ENCODE measurements around the gene KRT71. TPM values are rescaled to one million over a fixed set of nuclear protein-coding genes. Genes with fewer than 3 reads are reported as not detected.

Gene KRT71
- total RNA-seq, 1 donor: not detected

DNA sequence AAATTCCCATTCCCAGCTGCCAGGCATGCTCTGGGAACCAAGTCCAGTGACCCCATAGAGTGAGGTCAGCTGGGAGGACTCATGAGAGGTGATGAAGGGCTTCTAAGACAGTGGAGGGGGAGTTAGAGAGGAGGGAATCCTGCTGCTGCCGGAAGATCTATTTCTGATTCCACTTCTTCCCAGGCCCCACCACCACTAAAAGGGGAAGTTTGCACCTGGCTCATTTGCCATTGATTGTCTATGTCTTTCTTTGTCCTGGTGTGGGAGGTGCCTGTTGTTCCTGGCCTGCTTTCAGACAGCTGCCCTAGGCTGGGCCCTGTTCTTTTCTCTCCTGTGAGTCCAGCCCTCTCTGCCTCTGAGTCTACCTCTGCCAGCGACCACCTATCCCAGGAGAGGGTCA, 56.9 kb downstream of the KRT71 start:
- no peak for DNase-seq (ENCODE audit: low read depth)
- TF ChIP-seq, protein P1, sequence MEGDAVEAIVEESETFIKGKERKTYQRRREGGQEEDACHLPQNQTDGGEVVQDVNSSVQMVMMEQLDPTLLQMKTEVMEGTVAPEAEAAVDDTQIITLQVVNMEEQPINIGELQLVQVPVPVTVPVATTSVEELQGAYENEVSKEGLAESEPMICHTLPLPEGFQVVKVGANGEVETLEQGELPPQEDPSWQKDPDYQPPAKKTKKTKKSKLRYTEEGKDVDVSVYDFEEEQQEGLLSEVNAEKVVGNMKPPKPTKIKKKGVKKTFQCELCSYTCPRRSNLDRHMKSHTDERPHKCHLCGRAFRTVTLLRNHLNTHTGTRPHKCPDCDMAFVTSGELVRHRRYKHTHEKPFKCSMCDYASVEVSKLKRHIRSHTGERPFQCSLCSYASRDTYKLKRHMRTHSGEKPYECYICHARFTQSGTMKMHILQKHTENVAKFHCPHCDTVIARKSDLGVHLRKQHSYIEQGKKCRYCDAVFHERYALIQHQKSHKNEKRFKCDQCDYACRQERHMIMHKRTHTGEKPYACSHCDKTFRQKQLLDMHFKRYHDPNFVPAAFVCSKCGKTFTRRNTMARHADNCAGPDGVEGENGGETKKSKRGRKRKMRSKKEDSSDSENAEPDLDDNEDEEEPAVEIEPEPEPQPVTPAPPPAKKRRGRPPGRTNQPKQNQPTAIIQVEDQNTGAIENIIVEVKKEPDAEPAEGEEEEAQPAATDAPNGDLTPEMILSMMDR (IDR thresholded peaks at IDR 0.05; ENCODE audit: insufficient read depth, low read length): no peak
- no peak overlapping the region for H3K4me3 ChIP-seq (ENCODE audit: low read depth, low read length)

DNA sequence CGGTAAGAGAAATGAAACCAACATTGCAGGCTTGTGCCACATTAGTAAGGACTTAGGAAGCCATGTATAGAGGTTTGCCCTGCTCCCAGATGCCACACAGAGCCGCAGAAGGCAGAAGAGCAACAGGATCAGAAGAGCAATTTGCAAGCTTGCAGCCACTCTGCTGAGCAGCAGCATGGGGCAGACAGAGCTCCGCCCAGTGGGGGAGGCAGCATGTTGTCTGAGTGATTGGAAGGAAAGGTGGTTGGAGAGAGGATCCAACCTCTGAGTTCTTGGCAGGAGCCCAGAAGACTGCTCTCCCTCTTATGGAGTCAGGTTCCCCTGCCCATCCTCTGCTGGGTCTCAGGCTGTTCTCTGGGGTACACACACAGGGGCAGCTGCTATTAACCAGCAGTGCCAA, 57.6 kb downstream of the KRT71 start:
- H3K4me3 ChIP-seq (ENCODE audit: low read depth, low read length): no peak overlapping the region
- DNase-seq (ENCODE audit: low read depth): peak; percentile 2
- TF ChIP-seq, protein P1 (IDR thresholded peaks at IDR 0.05; ENCODE audit: insufficient read depth, low read length): no peak

DNA sequence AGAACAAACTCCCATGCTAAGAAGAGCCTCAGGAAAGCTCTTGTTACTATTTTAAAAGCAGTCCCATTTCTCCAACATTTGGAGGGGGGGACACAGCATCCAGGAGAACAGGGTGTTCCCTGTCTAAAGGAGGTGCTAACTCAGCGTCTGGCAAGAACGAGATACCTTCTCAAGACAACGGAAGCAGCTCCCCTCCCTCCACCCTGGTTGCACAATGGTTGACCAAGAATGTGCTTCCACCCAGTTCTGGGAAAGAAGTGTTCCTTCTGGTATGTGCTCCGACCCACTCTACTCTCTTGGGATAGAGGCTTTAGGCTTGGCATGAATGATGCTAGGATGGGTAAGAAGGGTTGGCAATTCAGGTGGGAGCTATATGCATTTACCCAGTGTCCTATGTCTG, 58.4 kb downstream of the KRT71 start:
- DNase-seq (ENCODE audit: low read depth): peak; percentile 59
- no peak overlapping the region for H3K4me3 ChIP-seq (ENCODE audit: low read depth, low read length)
- TF ChIP-seq, protein P1 (IDR thresholded peaks at IDR 0.05; ENCODE audit: insufficient read depth, low read length): no peak

DNA sequence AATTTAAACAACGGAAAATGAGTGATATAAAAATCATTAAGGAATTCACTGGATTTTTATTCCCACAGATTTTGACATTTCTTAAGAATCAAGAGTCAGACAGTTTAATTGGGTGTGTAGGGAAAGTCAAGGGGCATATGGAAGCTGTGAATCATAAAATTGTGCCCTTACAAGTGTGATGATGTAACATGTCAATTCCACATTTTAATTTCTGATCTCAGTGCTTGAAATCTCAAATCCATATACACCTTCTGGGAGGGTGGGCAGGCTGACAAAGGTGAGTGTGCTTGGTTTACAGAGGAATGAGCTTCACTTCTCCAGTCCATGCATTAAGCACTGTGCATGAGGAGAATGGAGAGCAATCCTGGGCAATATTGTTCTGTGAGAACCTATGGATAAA, 58.8 kb downstream of the KRT71 start:
- DNase-seq (ENCODE audit: low read depth): no peak
- H3K4me3 ChIP-seq (ENCODE audit: low read depth, low read length): no peak overlapping the region
- TF ChIP-seq, protein P1 (IDR thresholded peaks at IDR 0.05; ENCODE audit: insufficient read depth, low read length): no peak

Other genes with a start within 250 kb of the KRT71 start
- not detected in 2 replicates for gene KRT83, start 231.7 kb downstream of the KRT71 start, total RNA-seq (ENCODE audit: low replicate concordance)
- gene KRT85, start 185.7 kb downstream of the KRT71 start, total RNA-seq (ENCODE audit: low replicate concordance): not detected in 2 replicates
- gene KRT84, start 167.5 kb downstream of the KRT71 start, total RNA-seq (ENCODE audit: low replicate concordance): not detected in 2 replicates
- not detected in 2 replicates for gene KRT82, start 146.8 kb downstream of the KRT71 start, total RNA-seq (ENCODE audit: low replicate concordance)
- gene KRT75, start 118.8 kb downstream of the KRT71 start, total RNA-seq (ENCODE audit: low replicate concordance): not detected in 2 replicates
- gene KRT6B, start 101.0 kb downstream of the KRT71 start, total RNA-seq (ENCODE audit: low replicate concordance): not detected in 2 replicates
- gene KRT6C, start 79.3 kb downstream of the KRT71 start, total RNA-seq (ENCODE audit: low replicate concordance): not detected in 2 replicates
- gene KRT6A, start 59.9 kb downstream of the KRT71 start, total RNA-seq (ENCODE audit: low replicate concordance): not detected in 2 replicates
- not detected in 2 replicates for gene KRT5, start 32.8 kb downstream of the KRT71 start, total RNA-seq (ENCODE audit: low replicate concordance)
- gene KRT74, start 20.7 kb upstream of the KRT71 start, total RNA-seq (ENCODE audit: low replicate concordance): not detected in 2 replicates
- gene KRT72, start 48.3 kb upstream of the KRT71 start, total RNA-seq (ENCODE audit: low replicate concordance): not detected in 2 replicates
- not detected in 2 replicates for gene KRT73, start 65.4 kb upstream of the KRT71 start, total RNA-seq (ENCODE audit: low replicate concordance)
- gene KRT2, start 99.1 kb upstream of the KRT71 start, total RNA-seq (ENCODE audit: low replicate concordance): not detected in 2 replicates
- not detected in 2 replicates for gene KRT1, start 127.3 kb upstream of the KRT71 start, total RNA-seq (ENCODE audit: low replicate concordance)
- not detected in 2 replicates for gene KRT77, start 150.4 kb upstream of the KRT71 start, total RNA-seq (ENCODE audit: low replicate concordance)
- gene KRT76, start 224.2 kb upstream of the KRT71 start, total RNA-seq (ENCODE audit: low replicate concordance): not detected in 2 replicates
- gene KRT3, start 243.0 kb upstream of the KRT71 start, total RNA-seq (ENCODE audit: low replicate concordance): not detected in 2 replicates